Heart right ventricle (tissue), 16 donors: ENCODE measurements around the gene SIRPD. TPM values are rescaled to one million over a fixed set of nuclear protein-coding genes. Genes with fewer than 3 reads are reported as not detected.

Source experiments
- ATAC-seq, 8 donors: fragments of 200-7000 bp; cut with Tn5 transposase; one replicate each; pipeline ENCODE4 v1.9.1; 2020; ENCODE audit warnings: mild to moderate bottlenecking in 8 of 8, moderate library complexity in 8 of 8, moderate number of reproducible peaks in 1 of 8
- DNase-seq, 2 donors: peaks; one replicate each; pipeline ENCODE4 v3.0.0-alpha.2; 2020
- H3K27ac ChIP-seq, 10 donors: fragments of 200-600 bp; sonication (generic) in 2 of 10; one replicate each; pipeline versions ENCODE4 v1.5.0 to v1.8.0; 2020 to 2022; ENCODE audit warnings: mild to moderate bottlenecking in 3 of 10
- H3K27me3 ChIP-seq, 7 donors: fragments of 200-600 bp; one replicate each; pipeline ENCODE4 v1.8.0; 2021 to 2022; ENCODE audit warnings: mild to moderate bottlenecking in 2 of 7
- H3K36me3 ChIP-seq, 9 donors: fragments of 200-600 bp; sonication (generic) in 1 of 9; one replicate each; pipeline versions ENCODE4 v1.5.0 to v1.8.0; 2020 to 2022; ENCODE audit warnings: mild to moderate bottlenecking in 2 of 9
- H3K4me1 ChIP-seq, 9 donors: fragments of 200-600 bp; sonication (generic) in 1 of 9; one replicate each; pipeline versions ENCODE4 v1.5.0 to v1.8.0; 2020 to 2022; ENCODE audit warnings: mild to moderate bottlenecking in 4 of 9
- H3K4me3 ChIP-seq, 10 donors: fragments of 200-600 bp; sonication (generic) in 2 of 10; one replicate each; pipeline versions ENCODE4 v1.5.0 to v1.8.0; 2020 to 2022; ENCODE audit warnings: mild to moderate bottlenecking in 7 of 10, moderate library complexity in 2 of 10
- H3K9me3 ChIP-seq, 11 donors: fragments of 200-600 bp in 10 of 11; sonication (generic) in 2 of 11; one replicate each; pipeline versions ENCODE4 v1.5.0 to v1.8.0; 2013 to 2022; ENCODE audit warnings: mild to moderate bottlenecking in 2 of 11, control low read depth in 1 of 11, moderate library complexity in 1 of 11
- CTCF ChIP-seq, 9 donors: fragments of 200-600 bp; sonication (generic) in 2 of 9; IDR thresholded peaks; one replicate each; pipeline versions ENCODE4 v1.5.0 to v1.8.0; 2021 to 2022; ENCODE audit warnings: antibody characterized with exemption in 9 of 9, mild to moderate bottlenecking in 5 of 9, moderate library complexity in 1 of 9
- WGBS, 2 donors: extraction: QIAGEN DNeasy Blood & Tissue Kit; methylation state at CpG; one replicate each; pipeline ENCODE4 v1.1.7; 2013; ENCODE audit warnings: inconsistent platforms in 1 of 2; 5-methylcytosine and 5-hydroxymethylcytosine counted together
- intact Hi-C, 10 donors: fragments of 100-400 bp; cut with DNase I; formaldehyde crosslinking; loops; one replicate each; pipeline versions ENCODE4 v1.11.1 to v1.14.2; 2022
- polyA plus RNA-seq, 2 donors: library from polyadenylated mRNA; stranded (reverse); fragments of 200-250 nt; gene quantifications; one replicate each; pipeline ENCODE4 v1.2.3, GENCODE V29; 2013
- total RNA-seq, 10 donors: library from RNA; stranded (reverse); fragmentation: NEBNext Ultra II Directional in 3 of 10; extraction: Animal tissue kit (Norgen Biotek cat#: 25700) in 3 of 10; gene quantifications; one replicate each; pipeline versions ENCODE4 v1.2.1 to v1.2.4, GENCODE V29; 2021 to 2023
- donor health status: Arrhythmogenic right ventricular cardiomyopathy.
- donor health status: ischemic (EF 13 %, LVEDD 7.1; RV severe dilation, severe dysfunction).
- donor health status: healthy with polysubstance abuse.
- donor health status: DM: no; HTN: yes; CAD: no.
- donor health status: DM: no; HTN: no; CAD: no.
- donor health status: ischemic (EF 25% LVEDD 6.9; RV normal size, moderate dysfunction).
- donor health status: ischemic (EF 25% LVEDD 5.7; RV mildly dilated, moderate dysfunction).
- donor health status: healthy.
- donor health status: DM: yes; HTN: yes; CAD: no.
- donor health status: Ischemic cardiomyopathy.
- donor health status: ischemic (EF 35%, LVEDD 5.7; RV mildly dilated, moderate dysfunction).
- donor health status: nonischemic (EF 11% LVEDD 7.7; RV severe dilation, severe dysfunction).
- donor health status: DM: yes; HTN: yes; CAD: no.
- donor health status: PGD.
- donor health status: ischemic (EF 29% LVEDD 5.4; RV normal size, mild dysfunction).
- donor health status: nonischemic (EF 23%, LVEDD 6.1; RV moderate dilation, normal function).

SIRPD gene
- total and polyA plus RNA-seq, 12 donors, result 0.17 to 0.23 TPM; not detected in 10

DNA sequence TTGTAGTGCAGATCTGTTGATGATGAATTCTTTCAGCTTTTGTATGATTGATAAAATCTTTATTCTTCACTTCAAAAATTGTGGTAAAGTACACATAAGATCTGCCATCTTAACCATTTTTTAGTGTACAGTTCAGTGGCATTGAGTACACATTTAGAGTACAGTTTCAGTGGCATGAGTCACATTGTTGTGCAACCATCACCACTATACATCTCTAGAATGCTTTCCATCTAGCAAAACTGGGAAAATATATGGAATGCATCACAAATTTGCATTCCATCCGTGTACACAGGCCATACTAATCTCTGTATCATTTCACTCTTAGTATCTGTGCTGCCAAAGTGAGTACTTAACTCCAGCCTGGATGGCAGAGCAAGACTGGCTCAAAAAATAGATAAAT, 28.7 kb downstream of the SIRPD start:
- Histone ChIP-seq H3K9me3 (peaks cover 0 to 22% (median 0%) of the 10 kb centered on the region in 11 donors), H3K4me3 (no peak overlapping the region), H3K27me3 (peaks cover 0 to 5% (median 0%) of the 10 kb centered on the region in 7 donors), H3K4me1 (peaks cover 0 to 18% (median 0%) of the 10 kb centered on the region in 9 donors), H3K27ac (no peak overlapping the region), H3K36me3 (no peaks in the 10 kb centered on the region)
- no peak for DNase-seq
- WGBS, 2 donors, result 21 to 26% methylated on average over 1 of the region's 1 CpG
- ATAC-seq, result no peak
- TF ChIP-seq CTCF (IDR thresholded peaks at IDR 0.05), result no peak
- intact Hi-C loops, result no loop called here

DNA sequence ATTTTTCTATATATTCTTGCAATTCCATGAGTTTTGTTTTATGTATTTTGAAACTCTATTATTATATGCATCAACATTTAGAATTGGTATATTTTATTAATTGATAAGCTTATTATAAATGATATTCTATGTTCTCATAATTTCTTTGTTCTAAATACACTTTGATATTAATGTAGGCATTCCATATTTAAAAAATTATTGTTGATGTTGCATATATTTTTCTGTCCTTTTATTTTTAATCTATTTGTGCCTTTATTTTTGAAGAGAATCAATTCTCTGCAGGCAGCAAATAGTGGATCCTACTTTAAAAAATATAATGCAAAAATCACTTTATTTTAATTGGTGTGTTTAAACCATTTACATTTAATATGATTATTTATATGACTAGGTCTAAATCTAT, 29.6 kb downstream of the SIRPD start:
- TF ChIP-seq CTCF (IDR thresholded peaks at IDR 0.05), result no peak

GRCh38 chr20:1526896-1527295, 30.6 kb downstream of the SIRPD start:
- intact Hi-C loops, result no loop called here
- DNase-seq (no peak), ATAC-seq (no peak)
- no peaks in the 10 kb centered on the region for H3K27me3 ChIP-seq
- no peak overlapping the region for H3K4me3 ChIP-seq
- TF ChIP-seq CTCF (IDR thresholded peaks at IDR 0.05), result no peak
- H3K27ac ChIP-seq, result no peak overlapping the region
- peaks cover 0 to 21% (median 0%) of the 10 kb centered on the region in 9 donors for H3K4me1 ChIP-seq
- H3K9me3 ChIP-seq, result peaks cover 0 to 22% (median 0%) of the 10 kb centered on the region in 11 donors
- H3K36me3 ChIP-seq, result no peaks in the 10 kb centered on the region

More for the DNA sequence above, 29.6 kb downstream of the SIRPD start:
- Histone ChIP-seq H3K4me1 (peaks cover 0 to 21% (median 0%) of the 10 kb centered on the region in 9 donors), H3K36me3 (no peaks in the 10 kb centered on the region), H3K27ac (no peak overlapping the region), H3K27me3 (peaks cover 0 to 5% (median 0%) of the 10 kb centered on the region in 7 donors), H3K9me3 (peaks cover 0 to 22% (median 0%) of the 10 kb centered on the region in 11 donors), H3K4me3 (no peak overlapping the region)
- ATAC-seq, result no peak
- DNase-seq, result no peak
- intact Hi-C loops, result no loop called here

- WGBS, 2 donors, result 78 to 80% methylated on average over 1 of the region's 1 CpG
- H3K27ac ChIP-seq, result no peak overlapping the region
- peaks cover 0 to 22% (median 0%) of the 10 kb centered on the region in 11 donors for H3K9me3 ChIP-seq
- no peak for ATAC-seq
- no peak for DNase-seq
- intact Hi-C loops, result no loop called here
- TF ChIP-seq CTCF (IDR thresholded peaks at IDR 0.05), result no peak
- H3K27me3 ChIP-seq, result no peaks in the 10 kb centered on the region
- H3K4me3 ChIP-seq, result no peak overlapping the region
- no peaks in the 10 kb centered on the region for H3K36me3 ChIP-seq
- H3K4me1 ChIP-seq, result peaks cover 0 to 21% (median 0%) of the 10 kb centered on the region in 9 donors
Measured at GRCh38 chr20:1526310-1526709, 31.2 kb downstream of the SIRPD start.
